Stimulated activated CD4-positive, alpha-beta T cell treated with anti-CD3 and anti-CD28 coated beads, TNF-alpha, amount 100 ng/mL, for 48 hours (primary cell): ENCODE results near the gene SAPCD1.

ENCODE experiments used
- DNase-seq, 3 donors: peaks; one replicate each; pipeline ENCODE4 v3.0.0-alpha.2; 2020; ENCODE audit warnings: low read depth in 3 of 3

The SAPCD1 gene

DNA sequence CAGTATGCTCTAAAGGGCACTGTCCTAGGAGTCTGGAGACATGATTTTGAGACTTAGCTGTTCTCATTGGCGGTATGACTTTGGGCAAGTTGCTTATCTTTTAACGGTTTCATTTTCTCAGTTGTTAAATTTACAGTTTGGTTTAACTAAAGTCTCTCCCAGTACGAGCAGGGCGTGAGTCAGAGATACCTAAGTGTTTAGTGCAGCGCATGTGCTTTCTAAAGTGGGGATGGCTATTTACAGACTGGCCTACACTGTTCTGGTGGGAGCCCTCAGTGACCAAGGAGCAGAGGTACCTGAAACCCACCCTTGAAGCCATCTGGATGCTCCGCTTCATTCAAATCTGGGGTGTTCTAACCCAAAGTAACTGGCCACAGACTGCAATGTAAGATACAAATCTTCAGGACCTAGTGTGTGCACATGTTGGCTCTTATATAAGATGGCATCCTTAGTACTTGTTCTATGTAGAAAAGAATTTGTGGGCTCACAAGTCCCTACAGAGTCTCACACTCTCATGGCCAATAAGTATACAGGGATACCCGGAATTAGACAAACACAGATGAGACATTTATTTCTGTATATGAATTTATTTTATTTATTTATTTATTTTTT, 11.9 kb upstream of the SAPCD1 start:
- DNase-seq, result no peak

DNA sequence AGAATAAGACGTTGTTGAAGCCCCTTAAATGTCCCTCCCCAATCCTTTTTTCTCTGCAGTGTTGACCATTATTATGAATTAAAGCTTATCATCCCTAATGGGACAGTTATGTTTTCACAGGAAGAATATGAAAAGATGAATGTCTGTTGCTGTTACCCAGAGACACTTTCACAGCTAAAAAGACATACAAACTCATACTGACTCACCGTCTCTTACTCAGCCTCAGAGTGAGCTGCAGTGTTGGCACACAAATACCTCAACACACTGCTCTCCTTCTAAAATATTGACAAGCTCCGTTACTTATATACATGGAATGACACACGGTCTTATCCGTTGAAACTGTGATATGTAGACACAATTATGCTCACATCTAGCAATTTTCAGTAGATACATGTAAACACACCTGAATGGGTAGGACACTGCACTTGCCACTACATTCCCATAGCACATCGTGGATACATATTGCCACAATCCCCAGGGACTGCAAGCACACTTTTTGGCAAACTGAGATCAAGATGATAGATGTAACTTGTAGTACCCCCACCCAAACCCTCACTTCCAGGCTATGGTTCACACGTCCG, 9.6 kb upstream of the SAPCD1 start:
- DNase-seq, result no peak

- no peak for DNase-seq
Observed at GRCh38 chr6:31758281-31758680, 4.2 kb upstream of the SAPCD1 start.

DNA sequence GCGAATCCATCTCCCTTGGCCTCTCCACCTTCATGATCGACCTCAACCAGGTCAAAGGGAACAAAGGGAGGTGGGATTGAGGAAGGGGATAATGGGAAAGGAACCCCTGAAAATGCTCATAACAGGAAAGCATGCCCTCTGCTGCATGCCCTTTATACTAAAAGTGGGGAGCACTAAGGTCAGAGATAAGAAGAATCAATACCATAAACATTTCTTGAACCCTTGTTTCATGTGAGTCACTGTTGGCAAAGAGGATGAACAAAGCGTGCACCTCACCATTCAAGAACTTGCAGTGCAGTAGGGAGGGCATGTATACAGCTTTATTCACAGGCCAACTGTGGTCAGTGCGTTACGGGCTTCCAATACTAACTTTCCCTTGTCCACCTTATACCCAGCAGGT, 1.7 kb upstream of the SAPCD1 start:
- DNase-seq, result no peak

GRCh38 chr6:31761343-31761742, 1.1 kb upstream of the SAPCD1 start:
- DNase-seq, result no peak

DNA sequence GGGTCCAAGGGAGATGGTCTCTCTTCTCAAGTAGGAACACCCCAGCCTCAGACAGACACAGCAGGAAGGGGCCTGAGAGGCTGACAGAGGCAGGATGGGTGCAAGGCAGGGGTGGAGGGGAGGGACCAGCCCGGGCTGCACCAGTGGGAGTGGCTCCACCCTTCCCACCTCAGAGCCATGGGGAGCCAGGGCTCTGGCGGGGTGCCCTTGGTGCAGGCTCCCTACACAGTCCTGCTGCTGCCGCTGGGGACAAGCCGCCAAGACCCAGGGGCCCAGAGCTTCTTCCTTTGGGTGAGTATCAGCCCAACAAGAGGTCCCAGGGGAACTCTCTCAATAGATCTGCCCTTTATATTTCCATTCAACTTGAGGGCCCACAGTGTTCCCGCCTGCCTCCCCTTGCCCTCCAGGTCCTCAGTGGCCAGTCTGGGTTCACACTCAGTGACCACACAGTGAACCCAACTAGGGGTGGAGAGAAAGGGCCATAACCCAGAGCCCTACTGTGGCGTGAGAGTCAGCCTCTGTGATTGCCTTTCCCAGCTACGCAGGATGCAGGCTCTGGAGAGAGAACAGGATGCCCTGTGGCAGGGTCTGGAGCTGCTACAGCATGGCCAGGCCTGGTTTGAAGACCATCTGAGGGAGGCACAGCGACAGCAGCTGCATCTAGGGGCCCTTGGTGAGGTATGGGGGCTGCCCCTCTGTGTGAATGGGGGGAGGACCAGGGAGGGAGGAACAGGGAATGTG, 592 bp downstream of the SAPCD1 start:
- DNase-seq, result no peak

DNA sequence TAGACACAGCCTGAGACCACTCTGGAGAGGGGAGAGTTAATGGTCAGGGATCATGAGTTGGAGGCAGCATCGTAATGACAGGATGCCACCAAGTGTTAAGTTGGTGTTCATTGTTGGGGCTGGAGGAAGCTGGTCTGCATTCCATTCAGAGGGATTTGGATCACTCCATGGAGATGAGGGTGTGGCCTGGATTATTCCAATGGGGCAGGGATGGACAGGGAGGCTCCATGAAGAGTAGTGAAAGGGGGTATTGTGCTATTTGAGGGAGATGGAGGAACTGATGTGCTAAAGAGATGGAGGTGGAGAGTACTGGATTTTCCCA, 1.1 kb downstream of the SAPCD1 start:
- DNase-seq, result no peak

DNA sequence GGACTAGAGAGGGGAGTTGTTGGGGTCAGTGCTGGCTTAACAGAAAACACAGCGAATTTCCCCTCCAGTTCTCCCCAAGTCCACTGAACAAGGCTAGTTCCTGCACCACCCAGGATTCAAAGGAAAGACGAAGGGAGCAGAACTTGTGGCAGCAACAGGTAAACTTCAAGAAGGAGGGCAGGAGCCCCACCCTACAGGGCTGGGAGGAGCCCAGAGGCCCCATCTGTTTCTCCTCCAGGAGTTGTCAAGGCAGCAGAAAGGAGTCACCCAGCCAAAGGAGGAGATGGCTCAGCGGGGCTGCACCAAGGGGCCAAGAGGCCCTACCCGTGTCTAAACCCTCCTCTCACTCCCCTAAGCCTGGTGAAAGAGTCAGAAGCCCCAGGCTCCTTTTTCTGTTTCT, 1.7 kb downstream of the SAPCD1 start:
- no peak for DNase-seq

- DNase-seq, result no peak
Observed at GRCh38 chr6:31765559-31765909, 3.1 kb downstream of the SAPCD1 start.

DNA sequence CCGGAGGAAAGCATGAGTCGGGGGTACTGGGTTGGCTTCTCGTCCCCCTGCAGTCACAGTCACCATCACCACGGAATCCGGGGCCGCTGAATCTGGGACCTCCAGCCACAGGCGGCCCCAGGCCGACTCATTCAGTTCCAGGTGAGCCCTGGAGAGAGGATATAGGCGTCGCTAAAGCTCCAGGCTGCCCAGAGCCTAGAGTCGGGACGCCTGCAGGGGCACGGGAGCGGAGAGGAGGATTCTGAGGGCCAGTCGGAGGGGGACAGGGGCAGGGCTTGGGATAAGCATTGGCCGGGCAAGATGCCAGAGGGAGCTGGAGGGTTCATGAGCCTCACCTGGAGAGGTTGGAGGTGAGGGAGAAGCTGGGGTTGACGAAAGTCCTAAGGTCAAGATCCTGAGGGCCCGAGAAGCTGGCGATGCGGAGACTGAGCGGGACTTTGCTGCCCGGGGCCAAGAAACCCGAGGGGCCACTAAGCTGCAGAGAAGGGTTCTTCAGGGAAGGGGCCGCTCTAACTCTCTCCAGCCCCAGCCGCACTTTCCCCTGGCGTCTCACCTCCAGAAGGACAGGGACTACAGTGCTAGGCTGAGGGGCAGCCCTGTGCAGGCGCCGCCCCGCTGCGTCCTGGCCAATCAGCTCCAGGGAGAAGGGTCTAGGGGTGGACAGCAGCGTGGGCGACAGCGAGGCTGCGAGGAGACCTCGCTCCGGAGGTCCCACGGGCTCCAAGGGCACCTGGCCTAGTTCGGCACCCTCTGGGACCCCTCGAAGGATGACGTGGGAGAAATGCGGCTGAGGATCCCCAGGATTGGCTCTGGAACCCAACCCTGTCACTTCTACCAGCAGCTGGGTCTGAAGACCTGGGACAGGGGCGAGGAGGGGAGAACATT, 3.7 kb downstream of the SAPCD1 start:
- DNase-seq, result no peak

DNA sequence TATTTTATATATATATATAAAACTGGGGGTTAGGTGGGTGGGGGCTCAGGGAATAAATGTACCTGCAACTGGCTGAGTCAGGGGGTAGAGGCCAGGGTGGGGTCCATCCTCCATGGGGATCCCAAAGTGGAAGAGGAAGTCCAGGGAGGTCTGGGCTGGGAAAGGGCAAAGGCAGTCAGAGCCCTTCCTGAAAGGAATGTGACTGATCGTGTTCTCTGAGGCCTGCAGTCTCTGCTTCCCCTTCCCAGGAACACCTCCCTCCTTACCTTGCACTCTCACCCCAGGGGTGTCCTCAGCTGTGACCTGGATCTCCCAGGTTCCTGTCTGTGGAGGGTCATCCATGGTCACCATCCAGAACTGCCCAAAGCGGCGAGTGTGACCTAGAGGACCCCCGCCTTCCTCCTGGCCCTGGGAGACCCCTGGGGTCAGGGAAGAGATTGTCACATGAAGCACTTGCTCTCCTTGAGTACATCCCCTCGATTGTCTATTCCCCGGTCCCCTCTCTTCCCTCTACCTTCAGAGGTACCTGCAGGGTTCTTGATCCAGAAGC, 4.7 kb downstream of the SAPCD1 start:
- DNase-seq, result no peak

GRCh38 chr6:31768363-31769257, 6.2 kb downstream of the SAPCD1 start:
- DNase-seq, result no peak

GRCh38 chr6:31769684-31770371, 7.4 kb downstream of the SAPCD1 start:
- peak; percentile 73 to 80 (median 77) for DNase-seq

- no peak for DNase-seq
Observed at GRCh38 chr6:31770860-31771259, 8.4 kb downstream of the SAPCD1 start.

GRCh38 chr6:31771992-31772358, 9.5 kb downstream of the SAPCD1 start:
- no peak for DNase-seq

- DNase-seq, result no peak
Observed at GRCh38 chr6:31775184-31775583, 12.7 kb downstream of the SAPCD1 start.

DNA sequence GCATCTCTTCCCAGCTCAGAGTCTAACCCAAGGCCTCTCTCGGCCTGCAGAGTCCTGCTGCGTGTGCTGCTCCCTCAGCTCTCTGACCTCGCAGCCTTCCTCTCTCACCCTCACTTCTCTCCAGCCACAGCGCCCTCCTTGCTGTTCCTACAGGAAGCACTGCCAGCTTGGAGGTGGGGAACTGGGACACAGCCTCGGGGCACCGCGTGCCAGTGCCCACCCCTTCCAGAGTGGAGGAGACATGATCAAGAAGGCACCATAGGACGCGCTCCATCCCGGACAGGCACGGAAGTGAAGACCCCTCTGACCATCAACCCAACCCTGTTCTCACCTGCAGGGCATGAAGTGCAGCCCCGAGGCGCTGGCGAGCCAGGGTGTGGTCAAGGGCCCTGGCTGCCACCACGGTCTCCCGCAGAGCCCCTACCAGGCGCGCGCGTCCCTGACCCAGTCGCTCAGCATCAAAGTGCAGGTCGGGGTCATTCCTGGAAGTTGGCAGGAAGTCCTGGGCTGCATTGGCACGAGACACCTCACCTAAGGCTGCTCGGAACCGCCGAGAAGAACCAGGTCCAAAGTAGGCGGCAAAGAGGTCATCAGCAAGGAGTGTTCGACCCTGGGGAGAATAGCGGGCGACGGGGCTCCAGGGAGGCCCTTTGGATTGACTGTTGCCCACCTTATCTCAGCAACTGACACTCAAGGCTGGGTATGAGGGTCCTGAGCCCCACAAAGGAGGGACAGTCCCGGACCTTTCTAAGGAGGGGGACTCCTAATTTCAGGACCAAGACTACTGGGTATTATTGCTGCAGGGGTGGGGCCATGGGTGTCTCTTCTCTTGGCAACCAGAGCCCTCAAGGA, 13.4 kb downstream of the SAPCD1 start:
- DNase-seq, result no peak

DNA sequence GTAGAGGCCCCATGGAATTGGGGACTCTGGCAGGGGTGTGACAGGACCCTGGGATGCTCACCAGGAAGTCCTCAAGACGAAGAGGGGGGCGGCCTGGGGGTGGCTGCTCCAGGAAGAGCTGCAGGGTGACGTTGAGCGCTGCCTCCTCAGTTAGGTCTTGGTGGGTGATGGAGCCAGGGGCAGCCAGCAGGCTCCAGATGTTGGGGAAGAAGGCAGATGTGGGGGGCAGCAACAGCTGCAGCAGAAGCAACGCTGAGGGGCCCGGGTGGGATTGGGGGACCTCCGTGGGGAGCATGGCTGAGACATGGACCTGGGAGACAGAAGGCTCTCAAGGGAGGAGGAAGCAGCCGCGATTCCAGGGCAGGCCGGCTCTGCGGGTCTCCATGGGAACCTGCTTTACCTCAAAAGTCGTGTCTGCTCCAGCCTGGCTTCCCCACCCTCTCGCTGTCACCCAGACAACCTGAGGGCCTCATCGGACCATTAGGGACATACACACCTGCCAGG, 14.1 kb downstream of the SAPCD1 start:
- no peak for DNase-seq

GRCh38 chr6:31776989-31777666, 14.7 kb downstream of the SAPCD1 start, which contains the start of gene VWA7:
Gene VWA7 (minus strand): TSS chr6:31777328. CDS start chr6:31776779, 549 bp downstream.
- DNase-seq, result peak; percentile 60 to 74 (median 71)
